ENCODE data around the gene MBD5. TPM values are rescaled to one million over a fixed set of nuclear protein-coding genes. Genes with fewer than 3 reads are reported as not detected.

Gene MBD5
- total and polyA plus RNA-seq, 4 donors: 4.1 to 63.2 (median 29.5) TPM

DNA sequence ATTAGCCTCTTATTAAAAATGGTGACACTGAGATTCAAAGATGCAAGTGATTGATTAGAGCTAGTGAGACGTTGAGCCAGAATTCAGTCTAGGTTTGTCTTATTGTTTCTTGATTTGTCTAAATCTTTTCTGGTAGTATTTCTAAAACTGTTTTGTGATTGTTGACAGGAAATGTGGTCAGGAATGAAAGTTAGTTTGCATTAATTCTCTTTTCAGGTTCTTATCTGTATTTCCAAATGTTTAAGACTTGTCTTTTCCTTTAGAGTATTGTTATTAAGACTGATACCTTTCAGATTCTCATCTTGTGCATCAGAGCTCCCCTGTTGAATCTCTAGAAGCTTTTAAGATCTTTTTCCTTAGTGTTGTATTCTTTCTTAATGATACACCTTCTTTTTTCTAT is 89.3 kb downstream of the MBD5 start:
- Histone ChIP-seq H3K36me3 (ENCODE audit: control insufficient read depth in 1 of 2, insufficient read depth in 2 of 2, low read length in 1 of 2) (no peaks in the 10 kb centered on the region), H3K27ac (ENCODE audit: low read depth in 1 of 2, low read length in 2 of 2) (no peak overlapping the region), H3K27me3 (ENCODE audit: control insufficient read depth in 1 of 2, insufficient read depth in 2 of 2, low read length in 1 of 2) (no peaks in the 10 kb centered on the region), H3K4me1 (ENCODE audit: control insufficient read depth in 1 of 2, insufficient read depth in 2 of 2, low read length in 2 of 2) (no peaks in the 10 kb centered on the region), H3K4me3 (ENCODE audit: low read length in 2 of 2) (no peak overlapping the region), H3K9me3 (ENCODE audit: control insufficient read depth, low read length) (no peaks in the 10 kb centered on the region)
- intact Hi-C loops (cut with DNase I): no loop called here
- 84 to 90% methylated on average over 1 of the region's 1 CpG for WGBS, 2 donors
- DNase-seq: no peak
- ATAC-seq (ENCODE audit: low FRiP score): no peak

DNA sequence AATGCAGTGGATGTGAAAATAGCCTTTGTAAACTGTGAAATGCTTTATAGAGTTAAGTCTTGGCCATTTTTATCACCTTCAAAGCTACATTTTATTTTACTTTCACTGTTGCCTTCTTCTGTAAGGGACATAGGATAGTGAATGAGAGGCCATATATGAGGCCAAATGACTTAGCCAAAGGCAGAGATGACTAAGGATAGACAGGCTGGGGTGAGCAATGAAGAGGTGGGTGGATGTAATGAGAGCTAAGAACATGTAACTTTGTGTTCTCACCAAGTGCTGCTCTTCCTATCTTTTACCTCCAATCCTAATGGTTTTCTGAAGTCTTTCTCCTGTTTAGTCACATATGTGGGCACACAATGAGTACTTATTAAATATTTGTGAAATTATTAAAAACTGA is 101.9 kb downstream of the MBD5 start:
- intact Hi-C loops (cut with DNase I): no loop called here
- Histone ChIP-seq H3K9me3 (ENCODE audit: control insufficient read depth, low read length) (no peaks in the 10 kb centered on the region), H3K4me3 (ENCODE audit: low read length in 2 of 2) (no peak overlapping the region), H3K36me3 (ENCODE audit: control insufficient read depth in 1 of 2, insufficient read depth in 2 of 2, low read length in 1 of 2) (no peaks in the 10 kb centered on the region), H3K27me3 (ENCODE audit: control insufficient read depth in 1 of 2, insufficient read depth in 2 of 2, low read length in 1 of 2) (no peaks in the 10 kb centered on the region), H3K4me1 (ENCODE audit: control insufficient read depth in 1 of 2, insufficient read depth in 2 of 2, low read length in 2 of 2) (no peaks in the 10 kb centered on the region), H3K27ac (ENCODE audit: low read depth in 1 of 2, low read length in 2 of 2) (no peak overlapping the region)
- DNase-seq: no peak
- ATAC-seq (ENCODE audit: low FRiP score): no peak

DNA sequence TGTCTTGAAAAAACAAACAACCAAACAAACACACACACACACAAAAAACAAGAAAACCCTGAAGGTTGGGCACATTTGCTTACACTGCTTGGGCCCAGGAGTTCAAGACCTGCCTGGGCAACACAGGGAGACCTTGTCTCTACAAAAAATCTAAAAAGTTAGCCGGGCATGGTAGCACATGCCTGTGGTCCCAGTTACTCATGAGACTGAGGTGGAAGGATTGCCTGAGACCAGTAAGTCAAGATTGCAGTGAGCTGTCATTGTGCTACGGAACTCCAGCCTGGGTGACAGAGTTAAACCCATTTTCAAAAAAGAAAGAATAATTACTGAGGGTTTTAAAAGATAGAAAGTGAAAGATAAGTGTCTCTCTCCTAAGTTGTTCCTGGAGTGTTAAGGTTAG is 103.4 kb downstream of the MBD5 start:
- intact Hi-C loops (cut with DNase I): no loop called here
- Histone ChIP-seq H3K27me3 (ENCODE audit: control insufficient read depth in 1 of 2, insufficient read depth in 2 of 2, low read length in 1 of 2) (no peaks in the 10 kb centered on the region), H3K27ac (ENCODE audit: low read depth in 1 of 2, low read length in 2 of 2) (no peak overlapping the region), H3K4me1 (ENCODE audit: control insufficient read depth in 1 of 2, insufficient read depth in 2 of 2, low read length in 2 of 2) (no peaks in the 10 kb centered on the region), H3K36me3 (ENCODE audit: control insufficient read depth in 1 of 2, insufficient read depth in 2 of 2, low read length in 1 of 2) (no peaks in the 10 kb centered on the region), H3K9me3 (ENCODE audit: control insufficient read depth, low read length) (no peaks in the 10 kb centered on the region), H3K4me3 (ENCODE audit: low read length in 2 of 2) (no peak overlapping the region)
- WGBS, 2 donors: 89 to 94% methylated on average over 2 of the region's 2 CpGs
- DNase-seq (no peak), ATAC-seq (ENCODE audit: low FRiP score) (no peak)

DNA sequence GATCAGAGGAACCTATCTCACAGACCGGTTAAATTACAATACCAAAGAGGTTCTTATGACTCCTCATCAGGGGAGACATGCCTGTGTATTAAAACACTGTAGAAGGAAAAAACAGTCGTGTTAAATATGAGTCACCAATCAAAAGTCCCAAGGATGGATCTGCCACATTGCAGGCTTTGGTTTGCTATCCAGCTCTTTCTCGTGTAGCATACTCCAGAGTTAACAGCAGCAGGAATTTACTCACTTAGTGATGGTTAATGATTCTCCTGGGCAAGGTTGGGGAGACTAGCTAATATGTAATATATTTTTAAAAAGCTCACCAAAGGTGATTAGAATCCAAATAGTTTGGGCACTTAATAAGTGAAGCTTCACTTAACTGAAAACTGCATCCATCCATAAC is 109.7 kb downstream of the MBD5 start:
- Histone ChIP-seq H3K36me3 (ENCODE audit: control insufficient read depth in 1 of 2, insufficient read depth in 2 of 2, low read length in 1 of 2) (no peaks in the 10 kb centered on the region), H3K4me3 (ENCODE audit: low read length in 2 of 2) (no peak overlapping the region), H3K9me3 (ENCODE audit: control insufficient read depth, low read length) (no peaks in the 10 kb centered on the region), H3K27ac (ENCODE audit: low read depth in 1 of 2, low read length in 2 of 2) (no peak overlapping the region), H3K27me3 (ENCODE audit: control insufficient read depth in 1 of 2, insufficient read depth in 2 of 2, low read length in 1 of 2) (no peaks in the 10 kb centered on the region), H3K4me1 (ENCODE audit: control insufficient read depth in 1 of 2, insufficient read depth in 2 of 2, low read length in 2 of 2) (peaks cover 0 to 3% of the 10 kb centered on the region in 2 donors)
- ATAC-seq (ENCODE audit: low FRiP score): no peak
- DNase-seq: no peak
- intact Hi-C loops (cut with DNase I): no loop called here
- WGBS, 2 donors: 33 to 34% methylated on average over 3 of the region's 3 CpGs

DNA sequence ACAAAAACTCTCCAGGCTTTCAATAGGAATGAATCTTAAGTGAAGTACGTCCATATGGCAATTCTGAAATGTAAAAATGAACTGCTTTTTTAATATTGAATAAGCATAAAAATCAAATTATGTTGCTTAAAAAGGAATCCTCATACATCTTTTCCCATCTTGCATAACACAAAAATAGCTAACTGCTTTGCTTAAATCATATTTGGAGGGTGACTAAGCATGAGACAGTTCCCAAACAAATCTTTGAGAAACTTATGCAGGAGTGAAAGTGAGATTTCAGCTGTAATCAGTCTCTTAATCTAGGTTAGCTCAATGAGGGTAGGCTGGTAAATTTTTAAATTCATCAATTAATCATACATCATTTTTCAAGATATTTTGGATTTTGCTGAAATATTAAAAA is 111.5 kb downstream of the MBD5 start:
- Histone ChIP-seq H3K27me3 (ENCODE audit: control insufficient read depth in 1 of 2, insufficient read depth in 2 of 2, low read length in 1 of 2) (no peaks in the 10 kb centered on the region), H3K27ac (ENCODE audit: low read depth in 1 of 2, low read length in 2 of 2) (no peak overlapping the region), H3K9me3 (ENCODE audit: control insufficient read depth, low read length) (no peaks in the 10 kb centered on the region), H3K4me3 (ENCODE audit: low read length in 2 of 2) (no peak overlapping the region), H3K36me3 (ENCODE audit: control insufficient read depth in 1 of 2, insufficient read depth in 2 of 2, low read length in 1 of 2) (no peaks in the 10 kb centered on the region), H3K4me1 (ENCODE audit: control insufficient read depth in 1 of 2, insufficient read depth in 2 of 2, low read length in 2 of 2) (peaks cover 0 to 7% of the 10 kb centered on the region in 2 donors)
- DNase-seq (no peak), ATAC-seq (ENCODE audit: low FRiP score) (no peak)
- WGBS, 2 donors: 13 to 20% methylated on average over 1 of the region's 1 CpG
- intact Hi-C loops (cut with DNase I): no loop called here

DNA sequence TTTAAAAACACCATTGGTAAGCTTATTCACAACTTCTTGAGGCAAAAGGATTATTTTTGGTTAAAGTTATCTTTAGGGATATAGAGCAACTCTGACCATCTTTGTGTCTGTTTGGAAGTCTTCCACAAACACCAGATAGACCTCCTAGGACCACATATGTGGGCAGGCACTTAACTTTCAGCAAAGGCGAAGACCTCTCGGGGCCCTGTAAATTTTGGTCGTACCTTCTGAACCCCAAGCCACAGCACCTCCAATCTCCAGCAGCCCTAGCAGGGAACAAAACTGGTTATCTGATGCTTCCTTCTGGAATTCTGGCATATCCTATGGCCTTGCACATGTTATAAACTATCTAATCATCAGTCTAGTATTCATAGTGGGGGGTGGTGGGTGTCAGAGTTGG is 114.8 kb downstream of the MBD5 start:
- intact Hi-C loops (cut with DNase I): no loop called here
- DNase-seq: no peak
- Histone ChIP-seq H3K4me1 (ENCODE audit: control insufficient read depth in 1 of 2, insufficient read depth in 2 of 2, low read length in 2 of 2) (peaks cover 0 to 4% of the 10 kb centered on the region in 2 donors), H3K27me3 (ENCODE audit: control insufficient read depth in 1 of 2, insufficient read depth in 2 of 2, low read length in 1 of 2) (no peaks in the 10 kb centered on the region), H3K36me3 (ENCODE audit: control insufficient read depth in 1 of 2, insufficient read depth in 2 of 2, low read length in 1 of 2) (no peaks in the 10 kb centered on the region), H3K27ac (ENCODE audit: low read depth in 1 of 2, low read length in 2 of 2) (no peak overlapping the region), H3K9me3 (ENCODE audit: control insufficient read depth, low read length) (no peaks in the 10 kb centered on the region), H3K4me3 (ENCODE audit: low read length in 2 of 2) (no peak overlapping the region)
- no peak for ATAC-seq (ENCODE audit: low FRiP score)
- 96 to 98% methylated on average over 3 of the region's 3 CpGs for WGBS, 2 donors

DNA sequence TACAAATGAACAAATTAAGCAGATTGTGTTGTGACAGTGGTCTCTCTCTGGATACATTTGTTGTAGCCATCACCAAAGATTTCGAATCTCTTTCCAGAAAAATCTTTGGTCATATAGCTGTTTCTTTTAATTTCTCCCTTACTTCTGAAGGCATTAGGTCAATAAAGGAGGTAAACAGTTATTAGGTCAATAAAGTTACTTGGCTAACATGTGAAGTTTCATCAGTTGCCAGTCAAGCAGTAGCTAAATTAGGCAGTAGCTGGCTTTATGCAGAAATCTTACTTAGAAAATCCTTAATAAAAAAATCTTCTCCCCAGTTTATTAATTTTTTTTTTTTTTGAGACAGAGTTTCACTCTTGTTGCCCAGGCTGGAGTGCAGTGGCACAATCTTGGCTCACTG is 115.5 kb downstream of the MBD5 start:
- H3K27me3 ChIP-seq (ENCODE audit: control insufficient read depth in 1 of 2, insufficient read depth in 2 of 2, low read length in 1 of 2): no peaks in the 10 kb centered on the region

DNA sequence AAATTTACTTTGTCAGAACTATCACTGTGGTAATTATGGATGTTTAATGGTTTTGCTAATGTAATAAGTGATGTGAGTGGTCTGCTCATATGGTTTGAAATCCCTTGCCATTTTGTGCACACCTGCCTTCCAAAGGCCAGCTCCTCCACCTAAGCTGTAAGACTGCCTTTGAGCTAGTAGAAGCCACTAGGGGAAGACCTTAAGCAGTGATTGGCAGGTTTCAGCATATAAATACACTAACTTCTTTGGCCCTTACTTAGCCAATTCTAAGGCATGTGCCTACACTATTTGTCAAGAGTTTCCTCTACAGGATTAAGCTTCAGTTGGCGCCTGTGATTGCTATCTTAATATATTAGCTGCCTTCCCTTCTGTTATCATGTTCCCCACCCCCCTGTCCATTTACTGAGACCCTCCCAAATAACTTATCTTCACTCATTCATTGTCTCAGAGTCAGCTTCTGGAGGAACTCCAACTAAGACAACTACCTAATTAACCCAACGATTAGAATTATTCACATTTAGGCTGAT is 141.1 kb downstream of the MBD5 start:
- no peak for DNase-seq
- Histone ChIP-seq H3K27ac (ENCODE audit: low read depth in 1 of 2, low read length in 2 of 2) (no peak overlapping the region), H3K4me1 (ENCODE audit: control insufficient read depth in 1 of 2, insufficient read depth in 2 of 2, low read length in 2 of 2) (no peaks in the 10 kb centered on the region), H3K9me3 (ENCODE audit: control insufficient read depth, low read length) (no peaks in the 10 kb centered on the region), H3K4me3 (ENCODE audit: low read length in 2 of 2) (no peak overlapping the region), H3K36me3 (ENCODE audit: control insufficient read depth in 1 of 2, insufficient read depth in 2 of 2, low read length in 1 of 2) (peaks cover 0 to 4% of the 10 kb centered on the region in 2 donors), H3K27me3 (ENCODE audit: control insufficient read depth in 1 of 2, insufficient read depth in 2 of 2, low read length in 1 of 2) (no peaks in the 10 kb centered on the region)
- intact Hi-C loops (cut with DNase I): no loop called here
- ATAC-seq (ENCODE audit: low FRiP score): no peak
- WGBS, 2 donors: 84 to 85% methylated on average over 2 of the region's 2 CpGs

More for the DNA sequence above, 115.5 kb downstream of the MBD5 start:
- ATAC-seq (ENCODE audit: low FRiP score) (no peak), DNase-seq (no peak)
- no peak overlapping the region for H3K4me3 ChIP-seq (ENCODE audit: low read length in 2 of 2)
- no peak overlapping the region for H3K27ac ChIP-seq (ENCODE audit: low read depth in 1 of 2, low read length in 2 of 2)
- intact Hi-C loops (cut with DNase I): no loop called here
- 89 to 94% methylated on average over 1 of the region's 1 CpG for WGBS, 2 donors
- H3K9me3 ChIP-seq (ENCODE audit: control insufficient read depth, low read length): no peaks in the 10 kb centered on the region
- no peaks in the 10 kb centered on the region for H3K36me3 ChIP-seq (ENCODE audit: control insufficient read depth in 1 of 2, insufficient read depth in 2 of 2, low read length in 1 of 2)
- H3K4me1 ChIP-seq (ENCODE audit: control insufficient read depth in 1 of 2, insufficient read depth in 2 of 2, low read length in 2 of 2): peaks cover 0 to 4% of the 10 kb centered on the region in 2 donors

DNA sequence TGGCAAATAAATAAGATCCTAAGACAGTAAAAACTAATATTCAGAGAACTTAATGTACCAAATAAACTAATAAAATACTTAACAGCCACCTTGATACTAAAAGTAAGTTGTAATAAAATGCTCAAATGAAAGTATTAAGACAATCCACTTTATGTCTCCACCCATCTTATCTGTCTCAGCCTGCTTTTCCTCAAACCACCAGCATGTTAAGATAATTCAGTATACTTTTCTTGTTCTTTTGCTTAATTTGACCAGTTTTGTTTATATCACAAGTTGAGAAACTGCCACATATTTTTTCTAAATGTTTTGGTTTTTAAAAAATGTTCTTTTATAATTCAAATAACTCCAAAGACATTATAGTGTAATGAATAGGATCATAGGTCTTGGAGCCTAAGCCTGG is 142.0 kb downstream of the MBD5 start:
- no peak overlapping the region for H3K4me3 ChIP-seq (ENCODE audit: low read length in 2 of 2)
- no peak for ATAC-seq (ENCODE audit: low FRiP score)
- H3K4me1 ChIP-seq (ENCODE audit: control insufficient read depth in 1 of 2, insufficient read depth in 2 of 2, low read length in 2 of 2): no peaks in the 10 kb centered on the region
- no peaks in the 10 kb centered on the region for H3K27me3 ChIP-seq (ENCODE audit: control insufficient read depth in 1 of 2, insufficient read depth in 2 of 2, low read length in 1 of 2)
- no peaks in the 10 kb centered on the region for H3K9me3 ChIP-seq (ENCODE audit: control insufficient read depth, low read length)
- peaks cover 0 to 4% of the 10 kb centered on the region in 2 donors for H3K36me3 ChIP-seq (ENCODE audit: control insufficient read depth in 1 of 2, insufficient read depth in 2 of 2, low read length in 1 of 2)
- intact Hi-C loops (cut with DNase I): no loop called here
- no peak overlapping the region for H3K27ac ChIP-seq (ENCODE audit: low read depth in 1 of 2, low read length in 2 of 2)
- DNase-seq: no peak

Measured in aorta (tissue), 5 donors.